HG02759 (cell line): ENCODE results near the gene DTNA.

Experiments
- ATAC-seq: cut with Tn5 transposase; IDR thresholded peaks from one replicate; pipeline ENCODE4 v1.9.1; 2021; ENCODE audit warnings: mild to moderate bottlenecking, moderate library complexity; ENCODE audit not compliant: unreplicated experiment

DTNA gene

DNA sequence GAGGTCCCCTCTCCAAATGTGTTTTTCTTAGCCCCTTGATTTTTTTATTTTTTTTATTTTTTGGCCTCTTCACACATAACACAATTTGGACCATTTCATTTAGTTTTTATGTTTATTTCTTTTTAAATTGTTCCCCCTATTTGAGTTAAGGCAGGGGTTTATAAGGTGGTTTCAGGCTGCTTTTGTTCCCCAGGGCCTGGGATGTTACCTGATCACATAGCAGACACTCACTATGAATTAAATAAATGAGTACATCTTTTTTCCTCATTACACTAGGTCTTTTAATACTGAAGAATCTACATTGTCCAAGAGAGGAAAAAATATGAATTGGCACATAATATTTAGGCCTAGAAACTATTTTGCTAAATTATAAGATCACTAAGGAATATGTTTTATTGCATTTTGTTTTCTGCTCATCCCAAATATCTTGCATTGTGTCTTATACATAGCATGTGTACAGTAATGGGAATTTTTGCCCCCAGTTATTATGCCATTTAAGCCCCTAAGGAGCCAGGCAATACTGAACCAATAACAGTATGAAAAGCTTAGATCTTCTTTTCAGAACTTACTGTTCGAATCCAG, 218.7 kb downstream of the DTNA start:
- ATAC-seq, result no peak

DNA sequence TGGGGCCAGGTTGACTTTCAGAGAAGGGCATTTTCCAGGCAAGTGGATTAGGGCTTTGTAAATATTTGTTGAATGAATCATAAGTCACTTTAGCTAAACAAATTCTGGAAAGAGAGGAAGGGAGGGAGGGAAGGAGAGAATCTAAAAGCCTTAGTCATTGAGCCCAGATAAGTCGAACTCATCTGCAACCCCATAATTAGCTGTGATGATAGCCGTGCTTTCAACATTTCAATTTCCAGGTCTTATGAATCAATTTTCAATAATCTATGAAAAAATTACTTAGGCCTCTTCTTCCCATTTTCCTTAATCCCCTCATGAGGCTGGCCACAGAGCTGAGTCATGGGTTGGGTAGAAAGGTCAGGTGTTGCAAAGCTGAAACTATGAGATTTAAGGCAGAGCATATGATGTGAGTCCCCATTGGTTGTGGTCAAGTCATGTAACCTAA, 219.3 kb downstream of the DTNA start:
- ATAC-seq, result no peak

DNA sequence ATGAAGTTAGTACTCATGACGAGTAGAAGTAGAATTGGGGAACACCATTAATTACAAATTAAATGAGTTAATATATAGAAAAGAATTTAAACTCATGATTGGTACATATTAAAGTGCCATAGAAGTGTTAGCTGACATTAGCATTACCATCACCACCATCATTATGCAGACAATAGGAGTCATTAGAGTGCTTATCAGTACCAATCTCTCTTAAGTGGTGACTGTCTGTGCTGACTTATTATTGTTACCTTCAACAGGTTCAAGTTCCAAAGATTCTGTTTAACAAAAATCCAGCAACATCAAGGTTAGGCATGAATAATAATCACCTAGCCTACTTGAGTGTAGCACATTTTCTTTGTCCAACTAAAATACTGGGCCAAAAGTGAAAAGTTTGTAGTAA, 222.3 kb downstream of the DTNA start:
- no peak for ATAC-seq

DNA sequence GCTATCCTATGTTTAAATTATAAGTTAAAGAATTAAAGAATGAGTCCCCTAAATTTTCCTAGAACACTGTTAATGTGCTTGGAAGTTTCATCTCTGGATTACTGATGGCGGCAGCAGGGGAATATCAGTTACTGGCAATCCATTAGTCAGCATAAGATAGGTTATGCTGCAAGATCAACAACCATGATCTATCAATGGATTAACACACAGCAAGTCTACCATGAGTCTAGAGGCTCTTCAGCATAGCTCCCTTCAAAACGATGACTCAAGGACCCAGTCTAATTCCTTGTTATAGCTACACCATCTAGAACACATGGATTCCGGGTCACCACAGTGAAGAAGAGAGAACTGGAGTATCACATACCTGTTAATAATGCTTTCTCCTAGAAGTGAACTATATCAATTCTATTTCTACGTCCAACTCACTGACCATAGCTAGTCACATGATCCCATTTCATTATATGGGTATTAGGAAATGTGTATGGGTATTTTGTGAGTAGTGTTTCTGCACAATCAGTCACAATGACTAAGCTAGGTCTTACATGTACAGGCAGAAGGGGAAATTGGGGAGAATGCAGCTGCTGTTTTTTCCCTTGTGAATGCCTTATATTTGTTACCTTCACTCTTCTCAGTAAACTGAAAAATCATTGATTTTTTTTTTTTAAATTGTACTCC, 222.8 kb downstream of the DTNA start:
- no peak for ATAC-seq

DNA sequence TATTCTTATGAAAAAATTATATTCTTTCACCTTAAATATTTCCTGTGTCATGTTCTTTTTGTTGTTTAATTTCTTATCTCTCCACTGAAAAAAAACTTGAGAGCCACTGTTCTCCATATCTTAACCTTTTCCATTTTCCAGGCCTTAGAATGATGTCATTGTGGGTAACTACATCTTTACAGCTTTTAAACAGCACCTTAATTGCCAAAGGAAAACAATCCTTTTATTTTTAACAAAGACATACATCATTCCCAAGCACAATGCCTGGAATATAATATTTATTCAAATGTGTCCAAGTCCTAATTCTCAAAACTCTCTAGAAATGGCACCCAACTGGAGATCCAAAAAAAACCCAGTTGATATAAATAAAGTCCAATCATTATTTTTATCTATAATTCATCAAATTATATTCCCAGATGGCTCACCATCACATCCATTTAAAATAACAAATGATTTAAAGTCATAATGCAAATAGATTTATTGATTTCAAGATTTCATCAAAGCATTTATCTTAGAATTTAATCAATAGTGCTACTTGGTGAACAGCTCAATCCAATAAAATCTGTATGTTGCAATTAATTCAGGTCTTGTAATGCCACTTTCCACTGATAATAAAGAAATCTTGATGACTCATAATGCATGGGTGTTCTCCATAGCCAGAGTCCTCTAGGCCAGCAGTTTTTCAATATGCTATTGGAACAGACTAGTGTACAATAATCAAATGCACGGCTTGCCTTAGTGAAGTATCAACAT, 224.0 kb downstream of the DTNA start:
- no peak for ATAC-seq

DNA sequence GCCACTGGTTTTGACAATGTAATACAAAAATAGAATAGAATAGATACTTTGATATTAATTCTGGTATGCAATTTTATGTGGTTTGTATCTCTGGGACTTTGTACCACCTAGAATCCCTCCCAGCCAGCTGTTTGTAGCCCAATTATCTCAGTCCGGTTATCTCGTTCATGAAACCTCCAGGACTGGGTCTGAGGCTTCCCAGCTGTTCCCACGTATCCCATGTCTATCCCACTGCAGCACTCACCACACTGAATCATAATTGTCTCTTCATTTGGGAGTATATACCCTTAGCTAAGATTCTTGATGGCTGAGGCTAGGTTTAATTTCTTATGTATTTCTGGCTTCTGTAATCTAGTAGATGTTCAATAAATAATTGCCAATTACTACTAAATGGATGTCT, 226.7 kb downstream of the DTNA start:
- no peak for ATAC-seq

DNA sequence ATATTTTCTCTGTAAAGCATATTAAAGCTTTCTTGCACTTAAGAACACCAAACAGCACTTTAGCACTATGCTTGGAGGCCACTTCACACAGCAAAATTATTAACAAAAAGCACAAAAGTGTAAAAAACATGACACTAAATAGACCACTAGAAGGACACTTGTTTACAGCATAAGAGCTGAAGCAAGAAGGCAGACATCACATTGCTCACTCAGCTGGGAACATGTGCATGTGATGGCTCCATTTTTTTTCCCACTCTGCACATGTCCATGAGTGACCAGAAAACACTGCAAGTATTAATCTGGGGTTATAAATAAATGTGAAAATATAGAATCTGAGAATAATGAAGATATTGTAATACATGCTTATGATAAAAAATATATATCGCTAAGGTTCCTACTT, 228.0 kb downstream of the DTNA start:
- ATAC-seq, result no peak
